ENCODE results near the gene METTL4.
A peak's percentile ranks its signal among the peaks of the same experiment; 100 is the strongest.
"Not testable (repeated sequence)": the region's sequence is repeated elsewhere in the genome, so short reads cannot be mapped to it uniquely, and the experiment has no call there.

Gene METTL4

GRCh38 chr18:2557536-2557935, 13.8 kb downstream of the METTL4 start:
- DNase-seq, result no peak

- DNase-seq, result no peak
Observed at GRCh38 chr18:2555895-2556294, 15.4 kb downstream of the METTL4 start.

GRCh38 chr18:2554696-2555095, 16.6 kb downstream of the METTL4 start:
- no peak for DNase-seq

- no peak for DNase-seq
Observed at GRCh38 chr18:2551425-2551824, 19.9 kb downstream of the METTL4 start.

GRCh38 chr18:2549462-2549861, 21.8 kb downstream of the METTL4 start:
- no peak for DNase-seq

- DNase-seq, result peak; percentile 68
Observed at GRCh38 chr18:2547477-2548087, 23.7 kb downstream of the METTL4 start.

GRCh38 chr18:2545155-2545554, 26.1 kb downstream of the METTL4 start:
- DNase-seq, result no peak

- DNase-seq, result peak; percentile 21
Observed at GRCh38 chr18:2541925-2542563, 29.3 kb downstream of the METTL4 start.

- DNase-seq, result no peak
Observed at GRCh38 chr18:2540575-2540974, 30.7 kb downstream of the METTL4 start.

GRCh38 chr18:2538844-2539243, 32.5 kb downstream of the METTL4 start:
- no peak for DNase-seq

- peak; percentile 40 for DNase-seq
Observed at GRCh38 chr18:2538236-2538635, 33.1 kb downstream of the METTL4 start.

- no peak for DNase-seq
Observed at GRCh38 chr18:2537296-2537695, 34.0 kb downstream of the METTL4 start.

GRCh38 chr18:2536493-2536892, 34.8 kb downstream of the METTL4 start:
- no peak for DNase-seq

GRCh38 chr18:2536063-2536462, 35.2 kb downstream of the METTL4 start:
- DNase-seq, result no peak

- DNase-seq, result no peak
Observed at GRCh38 chr18:2535419-2535910, 35.8 kb downstream of the METTL4 start.

GRCh38 chr18:2534906-2535305, 36.4 kb downstream of the METTL4 start:
- DNase-seq, result no peak

- DNase-seq, result no peak
Observed at GRCh38 chr18:2532797-2533196, 38.5 kb downstream of the METTL4 start.

- no peak for DNase-seq
Observed at GRCh38 chr18:2531751-2532150, 39.6 kb downstream of the METTL4 start.

GRCh38 chr18:2529154-2529553, 42.2 kb downstream of the METTL4 start:
- DNase-seq, result no peak

- no peak for DNase-seq
Observed at GRCh38 chr18:2526329-2526728, 45.0 kb downstream of the METTL4 start.

- DNase-seq, result not testable (repeated sequence)
Observed at GRCh38 chr18:2524794-2525198, 46.5 kb downstream of the METTL4 start.

GRCh38 chr18:2522112-2522511, 49.2 kb downstream of the METTL4 start:
- DNase-seq, result no peak

GRCh38 chr18:2518473-2518872, 52.8 kb downstream of the METTL4 start:
- no peak for DNase-seq

GRCh38 chr18:2515908-2516625, 55.2 kb downstream of the METTL4 start:
- DNase-seq, result no peak
